Calu3 (cell line): ENCODE results near the gene CALHM2. TPM values are rescaled to one million over a fixed set of nuclear protein-coding genes. Genes with fewer than 3 reads are reported as not detected.

Experiments
- Bru-seq: library from RNA; stranded (reverse); fragments of 400-500 nt; gene quantifications from one replicate; lab custom pipeline; 2021; lab: Mats Ljungman, UMichigan
- BruChase-seq, 2 experiments: library from RNA; stranded (reverse); fragments of 400-500 nt; gene quantifications; one replicate each; lab custom pipeline; 2021; lab: Mats Ljungman, UMichigan
- BruUV-seq: library from RNA; stranded (reverse); fragments of 400-500 nt; replicated peaks from 2 replicates; lab custom pipeline; 2021; lab: Mats Ljungman, UMichigan
- CTCF ChIA-PET: fragments of 300-600 bp; sonication (Branson Sonifier 250); formaldehyde crosslinking; loops from one replicate; lab custom pipeline; 2022; ENCODE audit warnings: antibody characterized with exemption; lab: Charles Lee
- DNase-seq: peaks from one replicate; pipeline ENCODE4 v3.0.0; 2022
- H3K27ac Mint-ChIP-seq: one replicate; pipeline ENCODE4 v1.8.0; 2022; ENCODE audit warnings: mixed read lengths; ENCODE audit not compliant: unreplicated experiment
- H3K27me3 Mint-ChIP-seq: one replicate; pipeline ENCODE4 v1.8.0; 2022; ENCODE audit warnings: mixed read lengths; ENCODE audit not compliant: unreplicated experiment
- H3K36me3 Mint-ChIP-seq: one replicate; pipeline ENCODE4 v1.8.0; 2022; ENCODE audit warnings: mild to moderate bottlenecking, moderate library complexity, mixed read lengths; ENCODE audit not compliant: insufficient read depth, unreplicated experiment
- H3K4me1 Mint-ChIP-seq: one replicate; pipeline ENCODE4 v1.8.0; 2022; ENCODE audit warnings: mild to moderate bottlenecking, low read depth, mixed read lengths; ENCODE audit not compliant: unreplicated experiment
- H3K4me3 Mint-ChIP-seq: one replicate; pipeline ENCODE4 v1.8.0; 2022; ENCODE audit warnings: mild to moderate bottlenecking, low read depth, moderate library complexity, mixed read lengths; ENCODE audit not compliant: unreplicated experiment
- H3K9me3 Mint-ChIP-seq: one replicate; pipeline ENCODE4 v1.8.0; 2022; ENCODE audit warnings: low read depth, mixed read lengths; ENCODE audit not compliant: unreplicated experiment
- CTCF ChIP-seq: fragments of 200-600 bp; IDR thresholded peaks from one replicate; pipeline ENCODE4 v1.8.0; 2022; ENCODE audit warnings: antibody characterized with exemption; ENCODE audit not compliant: unreplicated experiment
- intact Hi-C: fragments of 100-400 bp; cut with micrococcal nuclease; formaldehyde crosslinking; loops from one replicate; pipeline ENCODE4 v1.10.0; 2022; ENCODE audit not compliant: unreplicated experiment
- long read RNA-seq: library from polyadenylated mRNA; stranded (forward); transcript quantifications from one replicate; pipeline ENCODE4 v2.0.0, GENCODE V29; 2022
- total RNA-seq: library from RNA; stranded (reverse); gene quantifications from 2 replicates; pipeline ENCODE4 v1.2.3, GENCODE V29; 2022

Gene CALHM2
- 0.45 and 0.81 TPM in 2 replicates for total RNA-seq
- Bru-seq, nascent RNA = not detected
- percentile 14 among the genes with signal in this experiment for BruChase-seq, experiment 1, labeled RNA remaining after a 6-hour chase
- BruChase-seq, experiment 2, labeled RNA remaining after a 2-hour chase = percentile 17 among the genes with signal in this experiment
- long read RNA-seq = 0 reads

DNA sequence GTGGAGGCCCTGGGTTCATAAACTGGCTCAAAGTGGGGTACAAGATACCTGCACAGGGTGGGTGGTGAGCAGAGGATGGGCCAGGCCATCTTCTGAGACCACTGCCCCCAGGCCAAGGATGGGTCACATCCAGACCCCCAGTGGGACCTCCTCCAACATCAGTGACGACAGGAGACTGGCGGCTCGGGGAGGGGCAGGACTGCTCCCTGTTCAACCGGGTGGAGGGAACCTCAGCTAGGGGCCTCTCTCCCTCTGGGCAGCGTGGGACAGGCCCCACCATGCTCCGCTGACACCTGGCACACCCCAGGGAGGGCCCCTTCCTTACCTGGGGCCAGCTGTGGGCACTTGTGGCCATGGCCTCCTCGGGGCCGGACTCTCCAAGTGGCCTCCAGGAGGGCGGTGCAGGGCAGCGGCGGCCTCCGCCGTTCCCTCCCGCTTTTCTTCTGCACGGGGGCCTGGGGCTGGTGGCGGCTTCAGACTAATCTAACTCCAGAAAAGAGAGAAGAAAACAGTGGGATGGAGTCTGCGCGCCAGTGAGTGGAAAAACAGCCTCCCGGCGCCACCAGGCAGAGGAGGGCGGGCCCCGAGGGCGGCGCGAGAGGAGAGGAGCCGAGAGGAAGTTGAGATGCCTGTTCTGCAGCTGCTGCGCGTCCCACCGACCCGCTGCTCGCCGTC is at the start of gene CALHM2:
TSS of gene CALHM2 (minus strand) at position 540 of the 675 bp plus-strand sequence. CDS start 2,429 bp downstream, outside the sequence.
- Mint-ChIP-seq H3K9me3 (no peaks in the 10 kb centered on the region), H3K4me1 (peaks cover 18% of the 10 kb centered on the region), H3K4me3 (peak within 1 kb of the TSS; percentile 77), H3K27me3 (no peaks in the 10 kb centered on the region), H3K36me3 (peaks cover 15% of the 10 kb centered on the region), H3K27ac (no peak within 1 kb of the TSS)
- intact Hi-C loops = no loop called here
- CTCF ChIA-PET = no interaction called here
- TF ChIP-seq CTCF = no peak
- peak; percentile 47 for DNase-seq
- BruUV-seq = no TSS peak

DNA sequence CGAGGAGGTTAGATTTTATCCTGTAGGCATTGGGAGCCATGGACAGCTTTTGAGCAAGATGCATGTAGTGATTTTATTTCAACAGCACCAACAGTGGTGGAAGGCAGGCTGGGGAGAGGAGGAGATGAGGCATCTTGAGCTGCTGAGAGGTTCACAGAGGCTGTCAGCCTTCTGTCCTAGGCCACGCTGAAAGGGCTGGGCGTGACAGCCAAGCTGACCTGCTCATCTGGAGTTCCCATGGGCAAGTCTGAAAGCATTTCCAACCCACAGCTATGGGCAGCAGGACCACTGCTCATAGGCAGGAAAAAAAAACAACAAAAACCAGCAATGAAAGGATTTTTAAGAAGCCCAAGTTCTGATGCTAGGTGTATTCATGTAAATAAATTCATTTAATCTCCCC is 49.0 kb upstream of the CALHM2 start:
- intact Hi-C loops = loop anchor here (10.0 kb wide), 1 partner anchor 74 kb away; no protein-coding TSS in a partner anchor
- H3K4me1 Mint-ChIP-seq = peaks cover 18% of the 10 kb centered on the region
- TF ChIP-seq CTCF = no peak
- H3K36me3 Mint-ChIP-seq = no peaks in the 10 kb centered on the region
- H3K27me3 Mint-ChIP-seq = peaks cover 67% of the 10 kb centered on the region
- no peaks in the 10 kb centered on the region for H3K9me3 Mint-ChIP-seq
- no peak for DNase-seq
- no peak overlapping the region for H3K27ac Mint-ChIP-seq
- CTCF ChIA-PET = no interaction called here
- no TSS peak for BruUV-seq
- no peak overlapping the region for H3K4me3 Mint-ChIP-seq

DNA sequence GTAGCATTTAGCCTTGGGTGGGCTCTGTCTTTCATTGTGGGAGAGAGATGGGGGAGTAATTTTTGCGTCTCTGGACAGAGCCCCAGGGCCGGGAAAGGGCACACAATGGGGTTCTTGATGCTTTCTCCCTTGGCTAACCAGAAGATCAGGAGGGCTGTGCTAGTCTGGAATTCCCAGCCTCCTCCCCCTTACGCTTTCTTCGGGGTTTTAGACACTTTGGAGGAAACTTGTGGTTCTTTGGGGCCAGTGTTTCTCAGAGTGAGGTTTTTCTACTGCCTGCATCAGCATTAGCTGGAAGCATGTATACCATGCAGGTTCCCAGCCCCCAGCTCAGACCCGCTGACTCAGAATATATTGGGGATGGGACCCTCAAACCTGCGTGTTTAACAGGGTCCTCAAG is 48.3 kb upstream of the CALHM2 start:
- Mint-ChIP-seq H3K4me1 (peaks cover 18% of the 10 kb centered on the region), H3K27ac (no peak overlapping the region), H3K27me3 (peaks cover 66% of the 10 kb centered on the region), H3K36me3 (no peaks in the 10 kb centered on the region), H3K9me3 (no peaks in the 10 kb centered on the region), H3K4me3 (no peak overlapping the region)
- no peak for TF ChIP-seq CTCF
- CTCF ChIA-PET = no interaction called here
- DNase-seq = no peak
- intact Hi-C loops = loop anchor here (10.0 kb wide), 1 partner anchor 74 kb away; no protein-coding TSS in a partner anchor
- BruUV-seq = no TSS peak

DNA sequence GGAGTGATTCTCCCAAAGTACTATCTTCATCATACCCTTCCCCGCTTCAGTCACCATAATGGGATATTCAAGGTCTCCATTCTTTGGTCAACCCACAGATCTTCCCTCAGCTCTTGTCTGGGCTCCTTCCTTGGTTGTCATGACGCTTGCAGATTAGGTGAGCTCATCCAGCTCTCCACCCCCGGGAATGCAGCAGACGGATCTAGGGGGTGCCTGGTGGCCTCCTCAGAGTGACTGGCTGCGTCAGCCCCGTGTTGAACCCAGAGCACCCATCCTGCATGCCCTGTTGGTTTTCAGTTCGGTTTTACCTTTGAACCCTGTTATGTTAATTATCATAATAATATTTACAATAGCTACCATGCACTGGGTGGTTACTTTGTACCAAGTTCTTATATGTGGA is 47.7 kb upstream of the CALHM2 start:
- BruUV-seq = no TSS peak
- no peak overlapping the region for H3K27ac Mint-ChIP-seq
- H3K27me3 Mint-ChIP-seq = peaks cover 66% of the 10 kb centered on the region
- no peaks in the 10 kb centered on the region for H3K9me3 Mint-ChIP-seq
- TF ChIP-seq CTCF = no peak
- intact Hi-C loops = loop anchor here (10.0 kb wide), 1 partner anchor 75 kb away; no protein-coding TSS in a partner anchor
- no peaks in the 10 kb centered on the region for H3K36me3 Mint-ChIP-seq
- no peak for DNase-seq
- H3K4me3 Mint-ChIP-seq = no peak overlapping the region
- H3K4me1 Mint-ChIP-seq = peaks cover 18% of the 10 kb centered on the region
- CTCF ChIA-PET = no interaction called here
